AG04450 (cell line): ENCODE measurements around the gene ZNF627. TPM values are rescaled to one million over a fixed set of nuclear protein-coding genes. Genes with fewer than 3 reads are reported as not detected.

Experiments used
- CTCF ChIA-PET: fragments of 300-600, 350-600 bp; formaldehyde crosslinking; extraction: SDS; loops from one replicate; lab custom pipeline; 2022; ENCODE audit warnings: antibody characterized with exemption, inconsistent platforms; lab: Charles Lee
- POLR2A ChIA-PET: fragments of 350-600 bp; formaldehyde crosslinking; extraction: SDS; loops from one replicate; lab custom pipeline; 2021; ENCODE audit warnings: antibody characterized with exemption, inconsistent platforms; lab: Yijun Ruan, JAX
- DNase-seq: peaks from one replicate; pipeline ENCODE4 v3.0.0-alpha.2; 2011; ENCODE audit warnings: low read depth, low spot score
- H3K27ac ChIP-seq: one replicate; pipeline ENCODE4 v1.5.1; 2012; ENCODE audit warnings: low read depth, low read length, control low read depth
- H3K27me3 ChIP-seq: one replicate; pipeline ENCODE4 v1.6.0; 2012; ENCODE audit warnings: low read length; ENCODE audit not compliant: control insufficient read depth, insufficient read depth
- H3K4me3 ChIP-seq: 2 replicates; pipeline ENCODE4 v1.5.1; 2011; ENCODE audit warnings: mild to moderate bottlenecking, low read depth, low read length, control low read depth
- H3K9me3 ChIP-seq: 2 replicates; pipeline ENCODE4 v1.5.1; 2012; ENCODE audit warnings: low read length; ENCODE audit not compliant: control insufficient read depth, insufficient read depth
- CTCF ChIP-seq: IDR thresholded peaks from 2 replicates; pipeline ENCODE4 v1.5.1; 2011; ENCODE audit warnings: low read depth, low read length, control low read depth, inconsistent platforms
- polyA plus RNA-seq: library from polyadenylated mRNA; depleted of rRNA; stranded (reverse); fragments of >200 nt; gene quantifications from 2 replicates; pipeline ENCODE4 v1.2.3, GENCODE V29; 2011

The ZNF627 gene
- polyA plus RNA-seq, 1 experiment, result 20.2 TPM

- ChIA-PET CTCF (no interaction called here), POLR2A (no interaction called here)
Measured at GRCh38 chr19:11551603-11552235, 45.6 kb upstream of the ZNF627 start.

GRCh38 chr19:11552666-11553372 is 44.5 kb upstream of the ZNF627 start:
- no peaks in the 10 kb centered on the region for H3K9me3 ChIP-seq
- ChIA-PET POLR2A (no interaction called here), CTCF (interaction anchor here (0.9 kb wide), 1 partner anchor 70 kb away, joined by 3 read pairs; no protein-coding TSS in a partner anchor)
- TF ChIP-seq CTCF, result no peak
- H3K4me3 ChIP-seq, result no peak overlapping the region
- no peak for DNase-seq
- no peaks in the 10 kb centered on the region for H3K27me3 ChIP-seq
- H3K27ac ChIP-seq, result no peak overlapping the region

More at GRCh38 chr19:11551603-11552235, 45.6 kb upstream of the ZNF627 start:
- no peak for DNase-seq
- Histone ChIP-seq H3K4me3 (no peak overlapping the region), H3K27me3 (no peaks in the 10 kb centered on the region), H3K9me3 (no peaks in the 10 kb centered on the region), H3K27ac (no peak overlapping the region)
- peak; percentile 48 for TF ChIP-seq CTCF

- no peak for TF ChIP-seq CTCF
- Histone ChIP-seq H3K27me3 (no peaks in the 10 kb centered on the region), H3K27ac (no peak overlapping the region), H3K9me3 (no peaks in the 10 kb centered on the region; the same call in 1 of the 2 replicates), H3K4me3 (no peak overlapping the region)
- ChIA-PET CTCF (no interaction called here), POLR2A (no interaction called here)
- no peak for DNase-seq
Measured at GRCh38 chr19:11554160-11554559, 43.1 kb upstream of the ZNF627 start.

- ChIA-PET POLR2A (interaction anchor here (0.7 kb wide), 1 partner anchor 281 kb away, joined by 7 read pairs; no protein-coding TSS in a partner anchor), CTCF (interaction anchor here (0.7 to 2.0 kb wide), 2 partner anchors 19 to 413 kb away, joined by 4 to 7 read pairs; no protein-coding TSS in a partner anchor)
- Histone ChIP-seq H3K27ac (no peak overlapping the region), H3K27me3 (no peaks in the 10 kb centered on the region), H3K9me3 (no peaks in the 10 kb centered on the region; the same call in 1 of the 2 replicates), H3K4me3 (no peak overlapping the region)
- TF ChIP-seq CTCF, result no peak
- no peak for DNase-seq
Measured at GRCh38 chr19:11555246-11555645, 42.0 kb upstream of the ZNF627 start.
